Ammon's horn (tissue), 1 donor: Measurements from ENCODE around the gene CALR3.
"Not testable (repeated sequence)": the region's sequence is repeated elsewhere in the genome, so short reads cannot be mapped to it uniquely, and the experiment has no call there.

Experiments used
- DNase-seq: peaks from one replicate; pipeline ENCODE4 v3.0.0-alpha.2; 2016; ENCODE audit warnings: low spot score

The CALR3 gene

GRCh38 chr19:16496613-16496983 lies 631 bp upstream of the CALR3 start:
- no peak for DNase-seq

- not testable (repeated sequence) for DNase-seq
Measured at GRCh38 chr19:16486476-16486875, 9.5 kb downstream of the CALR3 start.

- no peak for DNase-seq
Measured at GRCh38 chr19:16482745-16483144, 13.2 kb downstream of the CALR3 start.

GRCh38 chr19:16477311-16477710 lies 18.7 kb downstream of the CALR3 start:
- DNase-seq, result no peak

GRCh38 chr19:16476401-16476800 lies 19.6 kb downstream of the CALR3 start:
- DNase-seq, result no peak

GRCh38 chr19:16473875-16474392 lies 22.0 kb downstream of the CALR3 start:
- DNase-seq, result no peak

GRCh38 chr19:16472992-16473391 lies 23.0 kb downstream of the CALR3 start:
- no peak for DNase-seq

GRCh38 chr19:16472559-16472899 lies 23.4 kb downstream of the CALR3 start:
- not testable (repeated sequence) for DNase-seq

GRCh38 chr19:16470911-16471811 lies 24.8 kb downstream of the CALR3 start:
- no peak for DNase-seq

- DNase-seq, result no peak
Measured at GRCh38 chr19:16470541-16470910, 25.4 kb downstream of the CALR3 start.

- DNase-seq, result peak; percentile 58
Measured at GRCh38 chr19:16467581-16467980, 28.4 kb downstream of the CALR3 start.

- DNase-seq, result not testable (repeated sequence)
Measured at GRCh38 chr19:16466802-16467427, 29.1 kb downstream of the CALR3 start.

- DNase-seq, result no peak
Measured at GRCh38 chr19:16465239-16465638, 30.7 kb downstream of the CALR3 start.

- DNase-seq, result no peak
Measured at GRCh38 chr19:16463991-16464575, 31.9 kb downstream of the CALR3 start.

GRCh38 chr19:16463341-16463990 lies 32.5 kb downstream of the CALR3 start:
- DNase-seq, result no peak

- DNase-seq, result no peak
Measured at GRCh38 chr19:16462757-16463250, 33.2 kb downstream of the CALR3 start.

- DNase-seq, result peak; percentile 66
Measured at GRCh38 chr19:16461630-16462051, 34.3 kb downstream of the CALR3 start.

GRCh38 chr19:16460454-16460853 lies 35.5 kb downstream of the CALR3 start:
- peak; percentile 66 for DNase-seq

- DNase-seq, result no peak
Measured at GRCh38 chr19:16459680-16460079, 36.3 kb downstream of the CALR3 start.

- DNase-seq, result no peak
Measured at GRCh38 chr19:16458391-16459341, 37.3 kb downstream of the CALR3 start.

GRCh38 chr19:16457954-16458331 lies 38.0 kb downstream of the CALR3 start:
- DNase-seq, result no peak
